Vagina (tissue), 2 donors: ENCODE data around the gene HOXC11.

Experiments
- POLR2AphosphoS5 ChIP-seq, 2 donors: sonication (generic); formaldehyde crosslinking; IDR thresholded peaks; one replicate each; pipeline ENCODE4 v1.9.0; 2017; ENCODE audit warnings: antibody characterized with exemption in 2 of 2, mild to moderate bottlenecking in 2 of 2, low read depth in 1 of 2; ENCODE audit not compliant: insufficient read depth in 1 of 2
- TF ChIP-seq, protein P1 (sequence below), 3 experiments: fragments of 450-650 bp in 2 of 3; fragments of 200-600 bp in 1 of 3; sonication (generic) in 1 of 3; IDR thresholded peaks; one replicate each; pipeline ENCODE4 v1.5.1; 2017 to 2019; ENCODE audit warnings: antibody characterized with exemption in 3 of 3, mild to moderate bottlenecking in 2 of 3, moderate library complexity in 2 of 3

DNA sequence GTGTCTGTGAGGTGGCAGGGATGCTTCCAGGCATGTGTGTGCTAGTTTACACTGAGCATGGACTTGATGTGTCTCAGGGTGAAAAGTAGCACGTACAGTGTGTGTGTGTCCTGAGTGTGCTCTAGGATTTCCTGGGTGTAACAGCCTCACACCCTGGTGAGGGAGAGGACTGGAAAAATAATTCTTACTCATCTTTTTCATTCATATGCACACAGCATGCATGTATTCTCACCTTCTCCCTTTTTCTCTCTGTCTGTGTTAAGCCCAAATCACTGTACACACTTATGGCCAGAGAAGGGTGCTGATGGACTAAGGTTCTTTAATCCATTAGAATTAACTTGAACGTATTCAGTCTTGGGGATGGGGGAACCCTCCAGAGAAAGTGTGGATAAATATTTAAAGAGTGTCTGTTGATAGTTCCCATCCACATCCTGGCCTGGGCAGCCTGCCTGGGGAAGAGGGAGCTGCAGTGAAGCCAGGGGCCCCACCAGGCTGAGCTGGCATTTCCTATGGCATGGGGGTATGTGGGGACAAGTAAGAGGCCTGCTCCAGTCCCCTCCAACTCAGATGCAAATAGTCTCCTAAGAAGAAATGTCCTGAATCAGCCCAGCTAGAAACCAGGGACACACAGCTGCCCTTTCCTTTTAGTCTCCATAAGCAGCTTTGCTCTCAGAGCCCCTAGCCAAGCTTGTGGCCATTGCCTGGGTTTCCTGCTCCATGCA is 34.8 kb downstream of the HOXC11 start:
- TF ChIP-seq POLR2AphosphoS5 (IDR thresholded peaks at IDR 0.05; ENCODE audit: insufficient read depth in 1 of 2, low read depth in 1 of 2) = no peak
- TF ChIP-seq, protein P1, sequence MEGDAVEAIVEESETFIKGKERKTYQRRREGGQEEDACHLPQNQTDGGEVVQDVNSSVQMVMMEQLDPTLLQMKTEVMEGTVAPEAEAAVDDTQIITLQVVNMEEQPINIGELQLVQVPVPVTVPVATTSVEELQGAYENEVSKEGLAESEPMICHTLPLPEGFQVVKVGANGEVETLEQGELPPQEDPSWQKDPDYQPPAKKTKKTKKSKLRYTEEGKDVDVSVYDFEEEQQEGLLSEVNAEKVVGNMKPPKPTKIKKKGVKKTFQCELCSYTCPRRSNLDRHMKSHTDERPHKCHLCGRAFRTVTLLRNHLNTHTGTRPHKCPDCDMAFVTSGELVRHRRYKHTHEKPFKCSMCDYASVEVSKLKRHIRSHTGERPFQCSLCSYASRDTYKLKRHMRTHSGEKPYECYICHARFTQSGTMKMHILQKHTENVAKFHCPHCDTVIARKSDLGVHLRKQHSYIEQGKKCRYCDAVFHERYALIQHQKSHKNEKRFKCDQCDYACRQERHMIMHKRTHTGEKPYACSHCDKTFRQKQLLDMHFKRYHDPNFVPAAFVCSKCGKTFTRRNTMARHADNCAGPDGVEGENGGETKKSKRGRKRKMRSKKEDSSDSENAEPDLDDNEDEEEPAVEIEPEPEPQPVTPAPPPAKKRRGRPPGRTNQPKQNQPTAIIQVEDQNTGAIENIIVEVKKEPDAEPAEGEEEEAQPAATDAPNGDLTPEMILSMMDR (IDR thresholded peaks at IDR 0.05) = no peak
